Inflammatory macrophage (primary cell): ENCODE measurements around the gene FOXQ1.
"Not testable (repeated sequence)": the region's sequence is repeated elsewhere in the genome, so short reads cannot be mapped to it uniquely, and the experiment has no call there.

Experiments
- DNase-seq, 2 donors: peaks; one replicate each; pipeline ENCODE4 v3.0.0-alpha.2; 2020 to 2022

FOXQ1 gene

DNA sequence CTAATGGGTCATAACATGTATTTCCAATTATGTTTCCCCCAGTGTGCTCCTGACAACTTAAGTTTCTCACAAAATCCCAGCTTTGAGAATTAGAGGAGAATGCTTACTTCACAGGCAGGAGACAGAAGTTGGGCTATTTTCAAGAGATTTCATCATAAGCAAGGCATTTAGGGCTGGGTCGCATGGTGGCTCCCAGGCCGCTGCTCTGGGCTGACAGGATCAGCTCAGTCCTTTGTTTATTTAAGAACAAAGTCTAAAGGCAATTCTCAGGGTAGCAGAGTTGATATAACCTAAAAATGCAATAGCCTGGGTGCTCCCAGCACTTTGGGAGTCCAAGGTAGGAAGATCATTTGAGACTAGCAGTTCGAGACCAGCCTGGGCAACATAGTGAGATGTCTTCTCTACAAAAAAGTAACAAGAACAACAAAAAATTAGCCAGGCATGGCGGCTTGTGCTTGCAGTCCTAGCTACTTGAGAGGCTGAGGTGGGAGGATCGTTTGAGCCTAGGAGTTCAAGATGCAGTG lies 10.9 kb downstream of the FOXQ1 start:
- no peak for DNase-seq

DNA sequence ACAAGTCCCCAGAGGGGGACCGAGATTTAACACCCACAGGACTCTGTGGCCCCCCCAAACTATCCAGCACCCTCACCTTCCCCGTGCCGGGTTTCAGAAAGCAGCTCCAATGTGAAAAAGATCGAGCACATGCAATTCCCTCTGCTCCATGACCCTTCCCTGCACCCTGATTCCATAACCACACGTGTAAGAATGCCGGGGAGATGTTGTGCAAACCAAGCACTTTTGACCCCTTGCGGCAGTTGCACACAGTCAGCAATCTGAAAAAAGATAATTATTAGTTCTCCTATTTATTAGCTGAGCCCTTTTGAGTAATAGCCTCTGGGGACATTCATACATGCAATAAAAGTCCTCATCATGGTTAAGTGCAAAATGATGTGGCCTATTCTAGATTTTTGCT lies 13.0 kb downstream of the FOXQ1 start:
- no peak for DNase-seq

- DNase-seq: no peak
Measured at GRCh38 chr6:1325461-1326309, 13.8 kb downstream of the FOXQ1 start.

- DNase-seq: no peak
Measured at GRCh38 chr6:1326535-1327121, 14.7 kb downstream of the FOXQ1 start.

- no peak for DNase-seq
Measured at GRCh38 chr6:1327630-1328029, 15.7 kb downstream of the FOXQ1 start.

DNA sequence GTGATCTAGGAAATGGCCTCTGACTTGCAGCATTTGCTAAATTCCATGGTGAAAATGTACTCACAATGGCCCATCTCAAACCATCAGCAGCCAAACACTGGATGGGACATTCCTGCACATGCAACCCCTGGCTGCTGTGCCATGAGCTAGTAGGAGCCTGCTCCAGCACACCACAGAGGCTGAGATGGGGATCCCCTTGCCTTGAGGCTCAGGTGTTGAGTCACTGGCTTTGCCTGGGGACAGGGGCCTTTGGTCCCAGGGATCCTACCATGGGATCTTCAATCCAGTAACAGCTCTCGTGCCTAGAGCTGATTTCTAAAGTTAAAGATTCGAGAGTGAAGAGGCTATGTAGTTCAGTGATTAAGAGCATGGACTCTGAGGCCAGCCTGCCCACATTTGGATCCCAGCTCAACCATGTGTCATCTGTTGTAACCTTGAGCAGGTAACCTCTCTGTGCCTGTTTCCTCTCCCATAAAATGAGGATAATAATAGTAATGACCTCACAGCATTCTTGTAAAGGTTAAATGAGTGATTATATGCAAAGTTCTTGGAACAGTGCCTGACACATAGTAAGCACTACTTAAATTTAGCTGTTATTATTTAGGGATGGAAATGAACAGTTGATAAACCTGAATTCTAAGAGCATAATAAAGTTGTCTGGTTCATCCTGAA lies 16.4 kb downstream of the FOXQ1 start:
- no peak for DNase-seq

DNA sequence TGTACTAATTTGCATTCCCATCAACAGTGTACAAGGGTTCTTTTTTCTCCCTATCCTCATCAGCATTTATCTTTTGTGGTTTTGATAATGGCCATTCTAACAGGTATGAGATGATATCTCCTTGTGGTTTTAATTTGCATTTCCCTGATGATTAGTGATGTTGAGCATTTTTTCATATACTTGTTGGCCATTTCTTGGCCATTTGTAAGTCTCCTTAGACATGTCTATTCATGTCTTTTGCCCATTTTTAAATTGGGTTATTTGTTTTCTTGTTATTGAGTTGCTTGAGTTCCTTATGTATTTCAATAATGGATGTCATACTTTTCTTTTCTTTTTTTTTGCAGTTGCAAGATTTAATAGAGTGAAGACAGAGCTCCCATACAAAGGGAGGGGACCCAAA lies 17.8 kb downstream of the FOXQ1 start:
- no peak for DNase-seq

DNA sequence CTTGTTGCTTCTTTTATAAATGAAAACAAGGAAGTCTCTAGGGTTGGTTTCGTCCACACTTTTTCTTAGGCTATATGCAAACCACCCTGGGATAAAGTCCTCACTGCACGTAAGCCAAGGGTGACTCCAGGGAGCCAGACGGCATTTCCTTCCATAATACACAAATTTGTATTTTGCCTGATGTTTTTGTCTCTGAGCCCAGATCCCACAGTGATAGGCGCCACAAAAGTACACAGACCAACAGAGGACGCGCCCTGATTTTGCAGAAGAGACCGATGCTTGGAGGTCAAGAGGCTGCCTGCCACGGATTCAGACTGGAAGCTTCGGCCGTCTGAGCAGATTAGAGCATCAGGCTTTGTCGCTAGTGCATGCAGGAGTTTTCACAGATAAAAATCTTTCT lies 22.8 kb downstream of the FOXQ1 start:
- DNase-seq: no peak

DNA sequence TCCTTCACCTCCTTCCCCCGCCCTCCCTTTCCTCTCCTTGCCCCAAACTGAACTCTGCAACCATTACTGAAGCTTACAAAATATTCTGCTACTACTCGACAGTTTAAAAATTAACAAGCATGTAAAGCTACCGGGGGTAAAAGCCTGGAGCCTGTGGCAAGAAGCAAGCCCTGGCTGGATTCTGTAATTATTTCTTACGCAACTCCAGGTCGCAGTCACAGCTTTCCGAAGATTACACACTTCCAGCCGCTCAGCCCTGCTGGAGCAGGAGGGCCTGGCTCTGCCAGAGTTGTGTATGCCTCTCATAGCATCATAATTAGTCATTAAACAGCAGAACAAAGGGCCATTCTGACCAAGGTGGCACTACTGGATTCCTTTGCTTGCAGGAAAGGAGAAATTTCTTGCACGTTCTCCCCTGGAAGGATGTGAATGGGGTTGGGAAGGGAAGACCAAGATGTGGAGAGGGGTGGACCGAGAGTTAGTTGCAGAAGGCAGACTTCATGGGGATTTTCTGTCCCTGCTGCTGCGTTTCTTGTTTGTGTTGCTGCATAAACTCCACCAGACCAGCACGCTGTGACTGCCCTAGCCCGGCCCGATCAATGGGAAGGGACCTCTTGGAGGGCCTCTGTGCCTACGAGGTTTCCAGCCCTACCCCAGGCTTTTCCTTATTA lies 23.6 kb downstream of the FOXQ1 start:
- DNase-seq: no peak

DNA sequence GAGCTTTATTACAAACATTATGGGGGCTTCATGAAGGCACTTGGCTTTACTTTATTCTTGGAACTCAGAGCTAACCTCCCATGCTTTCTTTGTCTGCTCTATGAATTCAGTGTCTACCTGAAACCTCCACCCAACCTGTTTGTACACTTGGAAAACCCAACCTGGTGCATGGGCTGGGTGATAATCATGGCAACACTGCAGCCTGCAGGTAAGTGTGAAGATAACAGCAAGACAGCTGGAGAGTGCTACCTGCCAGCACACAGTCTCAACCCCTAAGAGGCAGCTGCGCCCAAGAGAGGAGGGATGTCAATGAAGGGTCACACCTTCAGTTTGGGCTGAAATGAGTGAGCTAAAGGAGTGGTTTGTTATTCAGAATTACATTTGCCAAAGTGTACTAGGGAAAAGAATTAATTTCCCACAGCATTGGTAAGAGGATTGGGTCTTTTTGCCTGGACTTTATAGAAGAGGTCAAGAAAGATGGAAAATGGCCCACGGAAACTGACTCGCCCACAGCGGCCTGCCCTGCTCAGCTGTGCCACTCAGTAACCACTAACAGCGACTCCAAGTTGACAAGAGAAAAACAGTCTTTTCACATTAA lies 24.4 kb downstream of the FOXQ1 start:
- DNase-seq: no peak

- DNase-seq: no peak
Measured at GRCh38 chr6:1337791-1338190, 25.9 kb downstream of the FOXQ1 start.

- no peak for DNase-seq
Measured at GRCh38 chr6:1346101-1346500, 34.2 kb downstream of the FOXQ1 start.

DNA sequence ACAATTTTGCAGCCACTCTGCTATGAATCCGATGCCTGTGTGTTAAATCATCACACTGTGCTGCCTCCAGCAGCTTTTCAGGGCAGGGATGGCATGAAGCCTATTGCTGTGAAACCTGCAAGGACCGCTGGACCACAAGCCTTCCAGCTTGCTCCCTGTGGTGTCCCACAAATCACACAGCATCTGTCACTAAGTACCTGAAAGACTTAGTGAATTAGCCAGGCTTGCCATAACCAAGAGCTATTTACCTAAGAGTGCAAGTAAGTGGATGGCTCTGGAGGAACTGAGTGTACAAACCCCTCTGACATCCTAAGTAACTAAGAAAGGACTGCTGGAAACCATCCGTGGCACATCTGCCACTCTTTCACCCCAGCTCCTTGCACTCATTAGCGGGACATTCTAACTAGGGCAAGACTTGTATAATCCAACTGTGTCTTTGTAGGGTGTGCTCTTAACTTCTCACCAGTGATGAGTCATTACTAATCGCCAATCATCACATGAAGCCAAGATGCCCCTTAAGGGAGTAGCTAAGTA lies 34.7 kb downstream of the FOXQ1 start:
- DNase-seq: no peak

DNA sequence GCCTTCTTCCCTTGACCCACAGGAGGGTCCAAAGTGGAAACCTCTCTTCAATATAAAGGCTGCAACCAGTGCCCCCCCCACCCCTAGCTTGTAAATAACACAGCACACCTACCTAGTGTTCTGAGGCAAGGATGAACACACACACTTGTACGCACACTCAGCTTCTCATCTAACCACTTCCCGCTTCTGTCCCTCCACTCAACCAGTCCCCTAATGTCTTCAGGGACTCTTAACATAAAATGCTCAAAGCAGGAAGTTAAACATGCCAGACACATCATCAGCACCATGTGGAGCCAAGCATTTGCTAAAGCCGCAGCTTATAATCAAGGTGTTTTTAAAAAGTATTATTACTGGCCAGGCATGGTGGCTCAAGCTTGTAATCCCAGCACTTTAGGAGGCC lies 35.3 kb downstream of the FOXQ1 start:
- DNase-seq: no peak

GRCh38 chr6:1348675-1349074 lies 36.8 kb downstream of the FOXQ1 start:
- DNase-seq: no peak

GRCh38 chr6:1349655-1350054 lies 37.8 kb downstream of the FOXQ1 start:
- no peak for DNase-seq

- DNase-seq: no peak
Measured at GRCh38 chr6:1351381-1352008, 39.6 kb downstream of the FOXQ1 start.

- DNase-seq: not testable (repeated sequence)
Measured at GRCh38 chr6:1355068-1355467, 43.2 kb downstream of the FOXQ1 start.

GRCh38 chr6:1361717-1362116 lies 49.8 kb downstream of the FOXQ1 start:
- DNase-seq: not testable (repeated sequence)

GRCh38 chr6:1362643-1363042 lies 50.7 kb downstream of the FOXQ1 start:
- DNase-seq: no peak

DNA sequence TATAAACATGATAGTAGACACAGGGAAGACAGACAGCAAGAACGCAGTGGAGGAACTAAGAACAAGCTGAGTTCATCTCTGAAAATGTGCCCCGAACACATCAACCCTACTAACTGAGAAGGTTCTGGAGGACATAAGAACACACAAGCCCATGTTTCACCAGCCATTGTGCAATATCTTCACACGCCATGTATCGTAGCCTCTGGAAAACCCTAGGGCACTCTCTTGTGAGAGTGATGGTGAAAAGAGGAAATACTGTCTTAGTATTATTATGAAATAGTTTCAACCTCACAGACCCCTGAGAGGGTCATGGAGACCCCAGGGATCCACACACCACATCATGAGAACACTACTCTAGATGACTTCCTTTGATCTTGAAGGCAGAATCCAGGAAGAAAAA lies 51.4 kb downstream of the FOXQ1 start:
- DNase-seq: no peak
